ENCODE data around the gene KCNJ3.

KCNJ3 gene

GRCh38 chr2:154698296-154698720 lies at the start of gene KCNJ3:
Gene KCNJ3 (plus strand): TSS chr2:154698695. CDS start chr2:154698776, 81 bp downstream.
- no peak for DNase-seq (ENCODE audit: low read depth)

GRCh38 chr2:154655499-154655898 lies 43.0 kb upstream of the KCNJ3 start:
- no peak for DNase-seq (ENCODE audit: low read depth)

- DNase-seq (ENCODE audit: low read depth): no peak
Observed at GRCh38 chr2:154658854-154659253, 39.6 kb upstream of the KCNJ3 start.

- DNase-seq (ENCODE audit: low read depth): no peak
Observed at GRCh38 chr2:154664248-154664647, 34.2 kb upstream of the KCNJ3 start.

GRCh38 chr2:154670083-154670482 lies 28.4 kb upstream of the KCNJ3 start:
- DNase-seq (ENCODE audit: low read depth): no peak

GRCh38 chr2:154673694-154674093 lies 24.8 kb upstream of the KCNJ3 start:
- DNase-seq (ENCODE audit: low read depth): no peak

- no peak for DNase-seq (ENCODE audit: low read depth)
Observed at GRCh38 chr2:154677401-154677800, 21.1 kb upstream of the KCNJ3 start.

- DNase-seq (ENCODE audit: low read depth): no peak
Observed at GRCh38 chr2:154681741-154682140, 16.8 kb upstream of the KCNJ3 start.

GRCh38 chr2:154686162-154686561 lies 12.3 kb upstream of the KCNJ3 start:
- no peak for DNase-seq (ENCODE audit: low read depth)

- no peak for DNase-seq (ENCODE audit: low read depth)
Observed at GRCh38 chr2:154688373-154688772, 10.1 kb upstream of the KCNJ3 start.

GRCh38 chr2:154689158-154689557 lies 9.3 kb upstream of the KCNJ3 start:
- no peak for DNase-seq (ENCODE audit: low read depth)

GRCh38 chr2:154692927-154693326 lies 5.6 kb upstream of the KCNJ3 start:
- no peak for DNase-seq (ENCODE audit: low read depth)

GRCh38 chr2:154693741-154694340 lies 4.7 kb upstream of the KCNJ3 start:
- DNase-seq (ENCODE audit: low read depth): no peak

GRCh38 chr2:154694881-154695280 lies 3.6 kb upstream of the KCNJ3 start:
- DNase-seq (ENCODE audit: low read depth): no peak

GRCh38 chr2:154696369-154696768 lies 2.1 kb upstream of the KCNJ3 start:
- no peak for DNase-seq (ENCODE audit: low read depth)

GRCh38 chr2:154696810-154697417 lies 1.6 kb upstream of the KCNJ3 start:
- DNase-seq (ENCODE audit: low read depth): no peak

GRCh38 chr2:154697418-154698252 lies 860 bp upstream of the KCNJ3 start:
- no peak for DNase-seq (ENCODE audit: low read depth)

GRCh38 chr2:154698721-154699574 lies 453 bp downstream of the KCNJ3 start:
- no peak for DNase-seq (ENCODE audit: low read depth)

- no peak for DNase-seq (ENCODE audit: low read depth)
Observed at GRCh38 chr2:154699575-154699930, 1.1 kb downstream of the KCNJ3 start.

GRCh38 chr2:154700136-154700535 lies 1.6 kb downstream of the KCNJ3 start:
- no peak for DNase-seq (ENCODE audit: low read depth)

- DNase-seq (ENCODE audit: low read depth): no peak
Observed at GRCh38 chr2:154704991-154705390, 6.5 kb downstream of the KCNJ3 start.

GRCh38 chr2:154706660-154707059 lies 8.2 kb downstream of the KCNJ3 start:
- no peak for DNase-seq (ENCODE audit: low read depth)

All from stromal cell of bone marrow (primary cell).